A673 (cell line): Measurements from ENCODE around the gene MEGF6. TPM values are rescaled to one million over a fixed set of nuclear protein-coding genes. Genes with fewer than 3 reads are reported as not detected.

Experiments used
- BruUV-seq: library from RNA; stranded (reverse); fragments of 400-500 nt; replicated peaks from 2 replicates; lab custom pipeline; 2021; lab: Mats Ljungman, UMichigan
- CTCF ChIA-PET: fragments of 300-600 bp; sonication (Branson Sonifier 250); formaldehyde crosslinking; loops from one replicate; lab custom pipeline; 2022; ENCODE audit warnings: antibody characterized with exemption; lab: Charles Lee
- POLR2A ChIA-PET: fragments of 300-600 bp; sonication (Branson Sonifier 250); formaldehyde crosslinking; loops from one replicate; lab custom pipeline; 2022; ENCODE audit warnings: antibody characterized with exemption; ENCODE audit not compliant: low non-redundant PET; lab: Charles Lee
- DNase-seq: peaks from one replicate; pipeline ENCODE4 v3.0.0-alpha.2; 2015; ENCODE audit warnings: low spot score
- H3K27ac ChIP-seq: fragments of 200-600 bp; sonication (generic); 2 replicates; pipeline ENCODE4 v1.5.1; 2016; ENCODE audit warnings: mixed run types, low read depth, mild to moderate bottlenecking, mixed read lengths, antibody characterized with exemption, low read length; ENCODE audit not compliant: poor library complexity, severe bottlenecking
- H3K27me3 ChIP-seq: fragments of 200-600 bp; sonication (generic); replicated peaks from 2 replicates; pipeline ENCODE4 v1.6.1; 2017; ENCODE audit warnings: mixed run types, low read depth, mild to moderate bottlenecking, mixed read lengths, antibody characterized with exemption, low read length; ENCODE audit not compliant: insufficient read depth, poor library complexity
- H3K36me3 ChIP-seq: fragments of 200-600 bp; sonication (generic); 2 replicates; pipeline ENCODE4 v1.6.1; 2016; ENCODE audit warnings: mixed run types, mild to moderate bottlenecking, mixed read lengths, antibody characterized with exemption, low read length; ENCODE audit not compliant: insufficient read depth, poor library complexity, severe bottlenecking
- H3K4me1 ChIP-seq: fragments of 200-600 bp; sonication (generic); 2 replicates; pipeline ENCODE4 v1.6.1; 2017; ENCODE audit warnings: mixed run types, mild to moderate bottlenecking, mixed read lengths, antibody characterized with exemption, low read length; ENCODE audit not compliant: insufficient read depth, poor library complexity, severe bottlenecking
- H3K4me3 ChIP-seq: fragments of 200-600 bp; sonication (generic); 2 replicates; pipeline ENCODE4 v1.5.1; 2016; ENCODE audit warnings: low read depth, mixed run types, mild to moderate bottlenecking, mixed read lengths, low read length; ENCODE audit not compliant: poor library complexity, severe bottlenecking
- H3K9me3 ChIP-seq: fragments of 200-600 bp; sonication (generic); 2 replicates; pipeline ENCODE4 v1.6.1; 2016; ENCODE audit warnings: mixed run types, low read depth, mild to moderate bottlenecking, mixed read lengths, antibody characterized with exemption, low read length; ENCODE audit not compliant: poor library complexity, severe bottlenecking
- CTCF ChIP-seq: fragments of 300-800, 200-600 bp; sonication (generic); conservative IDR thresholded peaks from 2 replicates; pipeline ENCODE4 v1.5.1; 2017; ENCODE audit warnings: low read depth, mild to moderate bottlenecking, antibody characterized with exemption, low read length, moderate library complexity, mixed read lengths
- EZH2 ChIP-seq: fragments of 200-600 bp; sonication (generic); IDR thresholded peaks from 2 replicates; pipeline ENCODE4 v1.6.1; 2017; ENCODE audit warnings: borderline replicate concordance, low read depth, mild to moderate bottlenecking, mixed read lengths, antibody characterized with exemption, low read length; ENCODE audit not compliant: poor library complexity, severe bottlenecking
- intact Hi-C: fragments of 100-400 bp; cut with micrococcal nuclease; formaldehyde crosslinking; loops from one replicate; pipeline ENCODE4 v1.10.0; 2022; ENCODE audit not compliant: unreplicated experiment
- total RNA-seq: library from RNA; stranded (reverse); gene quantifications from 2 replicates; pipeline ENCODE4 v1.2.3, GENCODE V29; 2021

MEGF6 gene
- total RNA-seq, 1 experiment from 2014 or later: 2.8 TPM

- intact Hi-C loops: no loop called here
- no peaks in the 10 kb centered on the region for H3K9me3 ChIP-seq
- no peaks in the 10 kb centered on the region for H3K27me3 ChIP-seq
- no TSS peak for BruUV-seq
- POLR2A ChIA-PET: no interaction called here
- no peak for TF ChIP-seq EZH2
- TF ChIP-seq CTCF: no peak
- CTCF ChIA-PET: no interaction called here
- no peaks in the 10 kb centered on the region for H3K36me3 ChIP-seq
- H3K4me1 ChIP-seq: peaks cover 8% of the 10 kb centered on the region
- no peak overlapping the region for H3K27ac ChIP-seq
- H3K4me3 ChIP-seq: no peak overlapping the region
- no peak for DNase-seq
These were observed 2.1 kb downstream of the MEGF6 start for GRCh38 chr1:3609016-3609768.

- POLR2A ChIA-PET: no interaction called here
- DNase-seq: no peak
- Histone ChIP-seq H3K36me3 (no peaks in the 10 kb centered on the region), H3K27ac (no peak overlapping the region), H3K4me3 (no peak overlapping the region), H3K4me1 (peaks cover 8% of the 10 kb centered on the region), H3K27me3 (no peaks in the 10 kb centered on the region), H3K9me3 (no peaks in the 10 kb centered on the region)
- intact Hi-C loops: no loop called here
- BruUV-seq: no TSS peak
- CTCF ChIA-PET: no interaction called here
- TF ChIP-seq CTCF (no peak), EZH2 (no peak)
These were observed 3.2 kb downstream of the MEGF6 start for GRCh38 chr1:3608154-3608553.

- Histone ChIP-seq H3K27ac (no peak overlapping the region), H3K27me3 (no peaks in the 10 kb centered on the region), H3K36me3 (no peaks in the 10 kb centered on the region), H3K9me3 (no peaks in the 10 kb centered on the region), H3K4me1 (peaks cover 8% of the 10 kb centered on the region), H3K4me3 (no peak overlapping the region)
- no peak for TF ChIP-seq EZH2
- TF ChIP-seq CTCF: no peak
- CTCF ChIA-PET: no interaction called here
- DNase-seq: no peak
- POLR2A ChIA-PET: no interaction called here
- no TSS peak for BruUV-seq
- intact Hi-C loops: no loop called here
These were observed 3.6 kb downstream of the MEGF6 start for GRCh38 chr1:3607703-3608065.
